Thoracic aorta (tissue), 2 donors: ENCODE results near the gene DIPK2A. TPM values are rescaled to one million over a fixed set of nuclear protein-coding genes. Genes with fewer than 3 reads are reported as not detected.

Source experiments
- ATAC-seq: fragments of 150-250 bp; one replicate; pipeline ENCODE4 v1.8.0; 2017; ENCODE audit warnings: low read depth; ENCODE audit not compliant: insufficient number of reproducible peaks, low FRiP score
- DNase-seq: peaks from one replicate; pipeline ENCODE4 v3.0.0-alpha.2; 2020; ENCODE audit warnings: low spot score
- H3K27ac ChIP-seq, 2 donors: fragments of 200-600 bp; sonication (generic); 1 replicate in 1 of 2; 2 replicates in 1 of 2; pipeline ENCODE4 v1.5.1; 2016; ENCODE audit warnings: mild to moderate bottlenecking in 2 of 2, moderate library complexity in 2 of 2
- H3K27me3 ChIP-seq: fragments of 200-600 bp; sonication (generic); replicated peaks from 2 replicates; pipeline ENCODE4 v1.6.0; 2016; ENCODE audit warnings: mild to moderate bottlenecking; ENCODE audit not compliant: insufficient read depth
- H3K36me3 ChIP-seq: fragments of 200-600 bp; sonication (generic); one replicate; pipeline ENCODE4 v1.5.1; 2016
- H3K4me1 ChIP-seq, 2 donors: fragments of 200-600 bp; sonication (generic); 1 replicate in 1 of 2; 2 replicates in 1 of 2; pipeline versions ENCODE4 v1.5.1 to v1.6.0; 2016; ENCODE audit warnings: low read depth in 2 of 2, mild to moderate bottlenecking in 1 of 2; ENCODE audit not compliant: control insufficient read depth in 1 of 2
- H3K4me3 ChIP-seq: fragments of 200-600 bp; sonication (generic); 2 replicates; pipeline ENCODE4 v1.5.1; 2016; ENCODE audit warnings: mild to moderate bottlenecking
- H3K9me3 ChIP-seq: fragments of 200-600 bp; sonication (generic); 2 replicates; pipeline ENCODE4 v1.5.1; 2016
- CTCF ChIP-seq: fragments of 200-600 bp; sonication (generic); IDR thresholded peaks from one replicate; pipeline ENCODE4 v1.5.1; 2019; ENCODE audit warnings: antibody characterized with exemption
- total RNA-seq, 2 donors: library from RNA; depleted of rRNA; stranded (reverse); fragments of >200 nt; gene quantifications; one replicate each; pipeline versions ENCODE4 v1.1.0 to v1.2.3, GENCODE V29; 2016

DIPK2A gene
- total RNA-seq, 2 donors from 2014 or later: 51.1 to 87.1 TPM

GRCh38 chr3:143998266-143998665 lies 26.6 kb downstream of the DIPK2A start:
- ATAC-seq (no peak), DNase-seq (no peak)
- no peaks in the 10 kb centered on the region for H3K27me3 ChIP-seq
- no peaks in the 10 kb centered on the region for H3K9me3 ChIP-seq
- H3K4me1 ChIP-seq: no peaks in the 10 kb centered on the region
- no peak for TF ChIP-seq CTCF
- H3K36me3 ChIP-seq: no peaks in the 10 kb centered on the region
- no peak overlapping the region for H3K4me3 ChIP-seq
- H3K27ac ChIP-seq: no peak overlapping the region

- DNase-seq (no peak), ATAC-seq (no peak)
- Histone ChIP-seq H3K27me3 (no peaks in the 10 kb centered on the region), H3K4me3 (no peak overlapping the region), H3K9me3 (no peaks in the 10 kb centered on the region), H3K4me1 (peaks cover 0 to 9% of the 10 kb centered on the region in 2 donors), H3K27ac (no peak overlapping the region), H3K36me3 (no peaks in the 10 kb centered on the region)
- TF ChIP-seq CTCF: no peak
These were observed 31.4 kb downstream of the DIPK2A start for GRCh38 chr3:144003051-144003450.

GRCh38 chr3:144010371-144010770 lies 38.7 kb downstream of the DIPK2A start:
- H3K27me3 ChIP-seq: no peaks in the 10 kb centered on the region
- no peak for TF ChIP-seq CTCF
- H3K4me3 ChIP-seq: no peak overlapping the region
- no peaks in the 10 kb centered on the region for H3K36me3 ChIP-seq
- H3K27ac ChIP-seq: no peak overlapping the region
- DNase-seq (no peak), ATAC-seq (no peak)
- peaks cover 3 to 26% of the 10 kb centered on the region in 2 donors for H3K4me1 ChIP-seq
- H3K9me3 ChIP-seq: no peaks in the 10 kb centered on the region

GRCh38 chr3:144011251-144011799 lies 39.7 kb downstream of the DIPK2A start:
- DNase-seq (no peak), ATAC-seq (no peak)
- Histone ChIP-seq H3K36me3 (no peaks in the 10 kb centered on the region), H3K9me3 (no peaks in the 10 kb centered on the region), H3K4me1 (peaks cover 3 to 20% of the 10 kb centered on the region in 2 donors), H3K4me3 (no peak overlapping the region), H3K27me3 (no peaks in the 10 kb centered on the region), H3K27ac (no peak overlapping the region)
- TF ChIP-seq CTCF: no peak

- no peak for DNase-seq
- Histone ChIP-seq H3K27me3 (no peaks in the 10 kb centered on the region), H3K9me3 (no peaks in the 10 kb centered on the region), H3K36me3 (no peaks in the 10 kb centered on the region), H3K4me1 (peaks cover 0 to 9% of the 10 kb centered on the region in 2 donors), H3K27ac (no peak overlapping the region), H3K4me3 (no peak overlapping the region)
- TF ChIP-seq CTCF: no peak
- ATAC-seq: no peak
These were observed 43.5 kb downstream of the DIPK2A start for GRCh38 chr3:144015133-144015532.
